NCI-H2171 (cell line): ENCODE measurements around the gene AMY2B.
"Not testable (repeated sequence)": the region's sequence is repeated elsewhere in the genome, so short reads cannot be mapped to it uniquely, and the experiment has no call there.

ENCODE experiments used
- DNase-seq: peaks from one replicate; lab custom pipeline; 2025; lab: John Stamatoyannopoulos, UW

The AMY2B gene

GRCh38 chr1:103627436-103627835 is 56.0 kb downstream of the AMY2B start:
- DNase-seq, result not testable (repeated sequence)
